NK-92 treated with Interleukin-12 subunit alpha and Interleukin-12 subunit beta, amount 100 ng/mL, for 24 hours (cell line): ENCODE measurements around the gene SYCP2L.
"Not testable (repeated sequence)": the region's sequence is repeated elsewhere in the genome, so short reads cannot be mapped to it uniquely, and the experiment has no call there.

ENCODE experiments used
- DNase-seq: peaks from one replicate; lab custom pipeline; 2025; lab: John Stamatoyannopoulos, UW

SYCP2L gene

DNA sequence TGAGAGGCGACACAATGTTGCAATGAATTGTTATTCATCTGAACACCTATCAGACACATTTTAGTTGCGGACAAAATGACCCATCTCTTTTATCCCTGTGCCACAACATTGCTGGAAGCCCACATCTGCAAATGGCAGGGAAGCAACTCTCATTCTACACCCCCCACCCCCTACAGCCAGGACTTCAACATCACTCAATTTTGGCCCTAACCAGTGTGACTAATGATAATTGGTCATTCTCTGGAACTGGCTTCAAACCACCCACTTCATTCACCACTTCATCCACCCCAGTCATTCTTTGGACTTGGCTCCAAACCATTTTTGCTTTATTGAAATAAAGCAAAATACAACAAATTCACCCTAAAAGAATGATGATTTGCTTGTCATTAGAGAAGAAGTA is 6.5 kb upstream of the SYCP2L start:
- DNase-seq: no peak

DNA sequence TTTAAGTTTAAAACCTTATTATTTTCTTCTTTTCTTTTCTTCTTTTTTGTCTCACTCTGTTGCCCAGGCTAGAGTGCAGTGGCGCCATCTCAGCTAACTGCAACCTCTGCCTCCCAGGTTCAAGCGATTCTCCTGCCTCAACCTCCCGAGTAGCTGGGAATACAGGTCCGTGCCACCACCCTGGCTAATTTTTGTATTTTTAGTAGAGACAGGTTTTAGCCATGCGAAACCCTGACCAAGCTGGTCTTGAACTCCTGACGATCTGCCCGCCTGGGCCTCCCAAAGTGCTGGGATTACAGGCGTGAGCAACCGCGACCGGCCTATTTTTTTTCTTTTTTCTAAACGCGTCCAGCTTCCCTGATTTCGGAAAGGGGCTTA is 4.6 kb upstream of the SYCP2L start:
- DNase-seq: not testable (repeated sequence)

DNA sequence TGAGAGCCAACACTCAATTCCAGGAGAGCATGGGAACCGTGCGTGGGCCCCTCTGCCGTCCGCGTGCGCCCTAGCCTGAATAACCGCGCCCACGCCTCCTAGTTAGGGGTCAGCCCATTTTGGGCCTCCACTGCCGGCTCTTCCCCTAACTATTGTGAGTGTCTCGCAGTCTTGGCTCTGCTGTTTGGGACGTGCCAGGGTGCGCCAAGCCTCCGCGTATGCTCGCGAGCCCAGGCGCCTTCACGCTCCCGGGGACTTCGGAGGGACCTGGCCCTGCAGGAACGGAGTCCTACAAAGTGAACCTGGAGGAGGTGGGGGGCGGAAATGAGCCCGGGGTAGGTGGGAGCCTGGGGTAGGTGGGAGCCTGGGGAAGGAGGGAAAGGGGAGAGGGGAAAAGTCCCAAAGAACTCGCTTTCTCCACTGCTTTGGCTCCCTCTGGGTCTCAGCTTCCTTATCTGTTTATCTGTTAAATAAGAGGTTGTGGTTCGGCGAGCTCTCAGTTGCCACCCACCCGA is 4.1 kb upstream of the SYCP2L start:
- no peak for DNase-seq

DNA sequence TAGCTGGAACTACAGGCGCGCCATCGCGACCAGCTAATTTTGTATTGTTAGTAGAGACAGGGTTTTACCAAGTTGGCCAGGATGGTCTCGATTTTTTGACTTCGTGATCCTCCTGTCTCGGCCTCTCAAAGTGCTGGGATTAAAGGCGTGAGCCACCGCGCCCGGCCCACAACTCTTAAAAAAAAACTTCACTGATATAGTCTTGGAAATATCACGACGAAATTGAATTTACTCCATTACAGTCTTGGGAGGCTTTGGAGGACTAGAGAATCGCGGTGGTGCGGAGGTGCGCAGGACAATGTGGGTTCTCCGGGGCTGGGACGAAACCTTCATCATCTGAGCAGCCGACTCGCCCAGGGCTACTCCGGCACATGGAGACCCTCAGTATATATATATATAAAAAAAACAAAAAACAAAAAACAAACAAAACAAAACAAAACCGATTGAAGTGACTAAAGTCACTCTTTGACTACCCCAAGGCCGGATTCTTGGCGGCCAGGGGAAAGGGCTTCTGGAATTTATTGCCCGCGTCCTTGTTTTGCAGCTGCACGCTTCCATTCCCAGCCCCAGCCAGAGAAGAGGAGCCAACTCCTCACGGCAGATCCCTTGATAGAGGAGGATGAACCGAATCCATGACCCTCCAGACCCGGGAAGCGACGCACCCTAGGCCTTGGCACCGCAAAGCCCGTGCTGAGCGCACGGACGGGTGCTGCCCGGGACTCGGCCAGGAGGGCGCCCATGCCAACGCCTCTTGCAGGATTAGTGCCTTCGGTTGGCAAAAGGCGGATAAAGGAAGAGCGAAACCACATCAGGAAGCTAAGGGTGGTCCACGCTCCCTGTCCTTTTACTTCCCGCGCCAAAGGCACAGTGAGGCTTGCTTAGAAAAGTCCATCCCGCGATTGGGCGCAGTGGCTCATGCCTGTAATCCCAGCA is 3.3 kb upstream of the SYCP2L start:
- DNase-seq: no peak

DNA sequence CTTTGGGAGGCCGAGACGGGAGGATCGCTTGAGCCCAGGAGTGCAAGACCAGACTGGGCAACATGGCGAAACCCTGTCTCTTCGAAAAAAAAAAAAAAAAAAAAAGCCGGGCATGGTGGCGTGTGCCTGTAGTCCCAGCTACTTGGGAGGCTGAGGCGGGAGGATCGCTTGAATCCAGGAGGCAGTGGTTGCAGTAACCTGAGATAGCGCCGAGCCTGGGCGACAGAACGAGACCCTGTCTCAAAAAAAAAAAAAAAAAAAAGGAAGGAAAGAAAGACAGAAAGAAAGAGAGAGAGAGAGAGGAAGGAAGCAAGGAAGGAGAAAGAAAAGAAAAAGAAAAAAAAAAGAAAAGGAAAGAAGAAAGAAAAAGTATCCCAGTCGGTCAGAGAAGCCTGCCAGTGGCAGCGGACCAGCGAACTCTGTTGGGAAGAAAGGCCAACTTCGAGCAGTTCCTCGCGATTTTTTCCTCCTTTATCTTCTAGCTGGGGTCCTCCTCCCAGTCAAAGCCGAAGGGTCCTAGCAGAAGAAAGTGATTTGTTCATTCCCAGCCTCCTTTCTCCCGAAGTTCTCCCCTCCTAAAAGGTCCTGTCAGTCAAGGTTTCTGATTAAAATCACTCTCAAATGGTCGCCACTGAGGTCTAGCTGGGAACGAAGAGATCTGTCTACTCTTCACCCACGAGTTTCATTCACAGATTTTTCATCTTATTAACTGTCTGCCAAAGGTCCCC is 2.4 kb upstream of the SYCP2L start:
- DNase-seq: no peak

DNA sequence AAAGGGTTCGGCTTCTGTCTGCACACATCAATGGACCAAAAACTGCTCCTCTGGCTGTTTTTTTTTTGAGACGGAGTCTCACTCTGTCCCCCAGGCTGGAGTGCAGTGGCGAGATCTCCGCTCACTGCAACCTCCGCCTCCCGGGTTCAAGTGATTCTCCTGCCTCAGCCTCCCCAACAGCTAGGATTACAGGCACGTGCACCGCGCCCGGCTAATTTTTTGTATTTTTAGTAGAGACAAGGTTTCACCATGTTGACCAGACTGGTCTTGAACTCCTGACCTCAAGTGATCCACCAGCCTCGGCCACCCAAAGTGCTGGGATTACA is 524 bp upstream of the SYCP2L start:
- not testable (repeated sequence) for DNase-seq

DNA sequence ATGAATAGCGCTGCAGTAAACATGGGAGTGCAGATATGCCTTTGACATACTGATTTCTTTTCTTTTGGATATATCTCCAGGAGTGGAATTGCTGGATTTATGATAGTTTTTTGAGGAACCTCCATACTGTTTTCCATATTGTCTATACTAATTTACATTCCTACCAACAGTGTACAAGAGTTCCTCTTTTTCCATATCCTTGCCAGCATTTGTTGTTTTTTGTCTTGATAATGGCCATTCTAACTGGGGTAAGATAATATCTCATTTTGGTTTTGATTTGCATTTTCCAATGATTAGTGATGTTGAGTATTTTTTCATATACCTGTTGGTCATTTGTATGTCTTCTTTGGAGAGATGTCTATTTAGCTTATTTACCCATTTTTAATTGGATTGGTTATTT is 3.3 kb downstream of the SYCP2L start:
- DNase-seq: no peak

DNA sequence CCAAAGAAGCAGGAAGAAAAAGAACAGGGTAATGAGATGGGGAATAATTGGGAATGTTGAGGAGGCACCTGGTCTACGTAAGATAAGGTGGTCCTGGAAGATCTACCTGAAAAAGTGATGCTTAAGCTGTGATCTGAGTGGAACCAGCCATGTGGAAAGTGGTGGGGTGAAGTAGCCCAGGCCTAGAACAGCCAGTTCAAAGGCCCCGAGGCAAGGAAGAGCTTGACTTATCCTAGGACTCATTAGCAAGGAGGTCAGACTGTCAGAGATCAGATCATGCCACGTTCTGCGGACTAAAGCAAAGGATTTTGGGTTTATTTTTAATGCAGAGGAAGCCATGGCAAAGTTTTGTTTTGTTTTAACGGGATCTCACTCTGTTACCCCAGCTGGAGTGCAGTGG is 5.1 kb downstream of the SYCP2L start:
- DNase-seq: no peak

DNA sequence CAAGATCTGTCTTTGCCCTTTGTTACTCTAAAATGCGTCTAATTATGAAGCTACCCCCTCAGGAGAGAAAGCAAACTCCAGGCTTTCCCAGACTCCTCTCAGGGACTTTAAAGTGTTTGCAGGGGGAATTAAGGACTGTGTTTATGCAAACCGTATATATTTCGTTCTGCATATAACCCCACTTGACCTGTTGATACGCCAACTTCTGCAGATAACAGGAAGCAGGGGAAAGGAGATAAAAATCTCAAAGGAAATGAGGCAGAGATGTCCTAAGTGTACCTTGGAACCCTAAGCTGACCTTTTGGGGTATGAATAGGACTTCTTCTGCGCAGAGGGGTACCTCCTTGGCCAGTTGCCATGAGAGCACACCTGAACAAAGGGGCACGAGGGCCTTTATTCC is 8.1 kb downstream of the SYCP2L start:
- DNase-seq: no peak

DNA sequence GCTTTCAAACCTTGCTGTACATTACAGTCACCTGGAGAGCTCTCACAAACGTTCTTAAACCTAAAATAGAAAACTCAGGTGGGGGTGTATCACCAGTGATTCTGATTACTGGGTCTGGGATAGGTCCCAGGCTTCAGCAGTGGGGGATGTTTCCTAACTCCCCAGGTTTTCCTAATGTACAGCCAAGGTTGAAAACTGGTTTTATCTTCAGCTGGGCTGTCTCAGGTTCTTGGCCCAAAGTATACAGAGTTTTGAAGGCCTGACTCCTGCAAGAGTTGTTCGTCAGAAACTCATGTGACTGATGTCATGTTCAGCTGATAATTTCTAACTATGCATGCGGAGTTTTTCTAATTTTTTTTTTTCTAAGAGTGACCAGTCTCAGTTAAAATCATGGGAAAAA is 9.8 kb downstream of the SYCP2L start:
- DNase-seq: no peak

DNA sequence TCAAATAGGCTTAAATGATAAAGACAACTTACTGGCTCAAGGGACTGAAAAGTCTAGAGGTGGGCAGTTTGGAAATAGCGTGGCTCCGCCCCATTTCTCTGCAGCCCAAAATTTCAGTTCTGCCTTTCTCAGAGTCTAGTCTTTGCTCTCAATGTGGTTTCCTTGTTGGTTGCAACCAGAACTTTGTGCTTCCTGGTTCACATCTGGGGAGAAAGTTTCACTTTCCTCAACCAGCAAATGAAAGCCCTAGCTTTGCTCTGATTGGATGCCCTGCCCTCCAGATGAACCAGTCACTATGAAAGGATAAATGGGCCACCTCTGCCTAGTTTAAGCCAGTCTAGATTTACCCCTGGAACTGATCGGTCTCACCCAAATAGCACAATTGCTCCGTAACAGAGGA is 14.9 kb downstream of the SYCP2L start:
- no peak for DNase-seq

DNA sequence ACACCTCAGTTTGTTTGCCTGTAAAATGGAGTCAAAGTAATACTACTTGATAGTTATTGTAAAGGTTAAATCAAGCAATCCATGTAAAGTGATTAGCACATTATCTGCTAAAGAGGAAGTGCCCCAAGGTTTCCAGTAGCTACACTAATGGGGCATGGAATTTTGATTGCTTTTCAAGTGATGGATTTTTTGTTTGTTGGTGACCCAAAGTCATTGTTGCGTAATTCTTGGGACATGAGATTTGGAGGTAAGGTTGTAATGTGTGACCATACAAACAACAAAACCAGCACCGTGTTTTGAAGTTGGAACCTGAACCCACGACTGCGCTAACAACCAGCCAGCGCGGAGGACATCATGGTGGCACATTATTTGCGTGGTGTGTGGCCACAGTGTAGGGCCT is 17.2 kb downstream of the SYCP2L start:
- no peak for DNase-seq

DNA sequence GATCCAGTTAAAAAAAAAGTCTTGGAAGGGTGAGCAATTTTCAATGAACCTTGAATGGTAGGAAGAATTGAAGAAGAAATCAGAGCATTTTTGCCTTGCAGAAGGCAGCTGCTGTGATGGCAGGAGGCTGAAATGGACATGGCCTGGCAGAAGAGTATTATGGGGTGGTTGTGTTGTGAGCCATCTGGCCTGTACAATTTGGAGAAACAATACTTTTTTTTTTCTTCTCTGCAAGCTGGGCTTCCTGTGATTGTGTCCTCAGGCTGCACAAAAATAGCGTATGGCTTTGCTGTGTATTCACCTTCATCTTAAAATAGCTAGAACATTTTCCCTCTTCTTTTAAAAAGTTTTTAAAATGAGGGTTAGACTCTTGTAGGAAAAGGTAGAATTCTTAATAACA is 21.4 kb downstream of the SYCP2L start:
- DNase-seq: no peak

DNA sequence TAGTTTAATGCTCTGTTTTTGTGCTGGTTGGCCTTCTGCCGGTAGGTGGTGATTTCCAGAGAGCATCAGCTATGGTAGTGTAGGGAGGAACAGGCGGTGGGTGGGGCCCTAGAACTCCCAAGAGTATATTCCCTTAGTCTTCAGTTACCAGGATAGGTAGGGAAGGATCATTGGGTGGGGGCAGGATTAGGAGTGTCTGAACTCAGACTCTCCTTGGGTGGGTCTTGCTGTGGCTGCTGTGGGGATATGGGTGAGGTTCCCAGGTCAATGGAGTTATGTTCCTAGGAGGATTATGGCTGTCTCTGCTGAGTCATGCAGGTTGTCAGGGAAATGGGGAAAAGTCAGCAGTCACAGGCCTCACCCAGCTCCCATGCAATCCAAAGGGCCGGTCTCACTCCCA is 32.7 kb downstream of the SYCP2L start:
- DNase-seq: not testable (repeated sequence)

DNA sequence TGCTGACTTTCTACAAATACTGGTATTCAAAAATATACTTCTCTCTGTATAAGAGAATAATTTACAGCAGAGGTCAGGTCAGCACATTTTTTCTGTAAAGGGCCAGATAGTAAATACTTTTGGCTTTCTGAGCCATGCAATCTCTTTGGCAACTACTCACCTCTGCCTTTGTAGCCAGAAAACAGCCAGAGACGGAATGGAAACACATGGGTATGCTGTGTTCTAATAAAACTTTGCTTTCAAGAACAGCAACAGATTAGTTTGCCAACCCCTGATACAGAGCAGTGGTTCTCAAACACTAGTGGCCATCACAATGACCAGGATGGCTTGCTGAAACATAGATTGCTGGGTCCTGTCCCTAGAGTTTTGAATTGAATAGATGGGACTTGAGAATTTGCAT is 46.3 kb downstream of the SYCP2L start:
- DNase-seq: no peak

DNA sequence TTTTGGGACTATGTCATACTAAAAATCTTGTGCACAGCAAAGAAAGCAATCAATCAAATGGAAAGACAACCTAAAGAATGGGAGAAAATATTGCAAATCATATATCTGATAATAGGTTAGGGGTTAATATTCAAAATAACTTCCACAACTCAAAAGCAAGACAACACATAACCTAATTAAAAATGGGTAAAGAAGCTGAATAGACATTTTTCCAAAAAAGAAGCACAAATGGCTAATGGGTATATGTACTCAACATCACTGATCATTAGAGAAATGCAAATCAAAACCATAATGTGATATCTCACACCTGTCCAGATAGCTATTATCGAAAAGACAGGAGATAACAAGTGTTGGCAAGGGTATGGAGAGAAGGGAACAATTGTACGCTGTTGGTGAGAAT is 53.0 kb downstream of the SYCP2L start:
- no peak for DNase-seq

DNA sequence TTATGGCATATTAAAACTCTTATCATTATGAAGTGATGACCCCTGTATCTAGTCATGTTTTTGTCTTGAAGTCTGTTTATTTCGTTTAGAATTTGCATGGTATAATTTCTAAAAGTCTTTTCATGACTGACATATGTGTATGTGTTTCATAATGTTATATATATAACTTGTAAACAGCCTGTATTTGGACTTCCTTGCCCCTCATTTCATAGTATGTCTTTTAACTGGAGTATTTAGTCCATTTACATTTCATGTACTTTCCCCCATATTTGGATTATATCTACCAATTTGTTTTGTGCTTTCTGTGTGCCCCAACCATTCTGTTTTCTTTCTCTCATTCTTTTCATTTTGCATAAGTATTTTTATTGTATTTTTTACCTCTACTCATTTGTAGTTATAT is 59.0 kb downstream of the SYCP2L start:
- DNase-seq: no peak

DNA sequence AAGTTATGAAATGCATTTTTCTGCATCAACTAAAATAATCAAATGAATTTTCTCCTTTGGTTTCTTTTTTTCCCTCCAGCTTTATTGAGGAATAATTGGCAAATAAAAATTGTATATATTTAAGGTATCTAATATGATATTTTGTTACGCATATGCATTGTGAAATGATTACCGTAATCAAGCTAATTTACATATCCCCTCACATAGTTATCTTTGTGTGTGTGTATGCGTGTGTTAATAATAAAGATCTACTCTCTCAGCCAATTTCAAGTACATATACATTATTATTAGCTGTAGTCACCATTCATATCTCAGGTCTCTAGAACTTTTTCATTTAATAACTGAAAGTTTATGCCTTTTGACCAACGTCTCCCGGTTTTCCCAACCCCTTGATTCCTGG is 61.1 kb downstream of the SYCP2L start:
- DNase-seq: no peak

DNA sequence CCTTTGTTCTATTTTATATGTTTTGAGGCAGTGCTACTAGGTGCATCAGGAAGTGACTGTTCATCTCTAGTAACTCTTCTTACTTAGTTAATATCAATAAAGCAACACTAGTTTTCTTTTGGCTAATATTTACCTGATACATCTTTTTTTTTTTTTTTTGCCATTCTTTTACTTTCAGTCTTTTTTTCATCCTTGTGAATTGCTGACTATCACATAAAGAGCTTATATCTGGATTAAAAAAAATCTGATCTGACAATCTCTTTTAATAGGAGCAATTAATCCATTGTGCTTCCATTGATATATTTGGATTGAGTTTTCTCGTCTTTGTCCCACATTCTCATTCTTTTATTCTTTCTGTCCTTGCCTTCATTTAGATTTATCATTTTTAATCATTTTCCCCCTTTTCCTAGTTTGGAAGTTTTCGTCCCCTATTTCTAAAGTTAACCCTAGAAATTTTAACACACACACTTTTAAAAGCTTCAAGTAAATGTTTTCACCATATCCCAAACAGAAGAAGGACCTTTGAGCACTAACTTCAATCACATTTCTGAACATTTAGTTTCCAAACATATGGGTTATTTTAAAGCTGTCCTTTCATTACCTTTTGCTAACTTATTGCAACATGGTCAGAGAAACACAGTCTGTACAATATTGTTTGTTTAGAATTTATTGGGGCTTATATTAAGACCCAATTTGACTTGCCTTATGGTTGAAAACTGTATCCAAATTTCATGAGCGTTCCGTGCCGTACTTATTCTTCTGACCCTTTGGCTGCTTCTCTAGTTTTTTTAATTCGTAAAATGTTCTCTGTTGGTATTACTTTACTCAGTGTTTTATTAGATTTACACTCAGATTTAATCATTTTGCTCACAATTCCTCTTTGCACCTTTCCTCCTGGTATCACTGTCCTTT is 63.0 kb downstream of the SYCP2L start:
- no peak for DNase-seq

DNA sequence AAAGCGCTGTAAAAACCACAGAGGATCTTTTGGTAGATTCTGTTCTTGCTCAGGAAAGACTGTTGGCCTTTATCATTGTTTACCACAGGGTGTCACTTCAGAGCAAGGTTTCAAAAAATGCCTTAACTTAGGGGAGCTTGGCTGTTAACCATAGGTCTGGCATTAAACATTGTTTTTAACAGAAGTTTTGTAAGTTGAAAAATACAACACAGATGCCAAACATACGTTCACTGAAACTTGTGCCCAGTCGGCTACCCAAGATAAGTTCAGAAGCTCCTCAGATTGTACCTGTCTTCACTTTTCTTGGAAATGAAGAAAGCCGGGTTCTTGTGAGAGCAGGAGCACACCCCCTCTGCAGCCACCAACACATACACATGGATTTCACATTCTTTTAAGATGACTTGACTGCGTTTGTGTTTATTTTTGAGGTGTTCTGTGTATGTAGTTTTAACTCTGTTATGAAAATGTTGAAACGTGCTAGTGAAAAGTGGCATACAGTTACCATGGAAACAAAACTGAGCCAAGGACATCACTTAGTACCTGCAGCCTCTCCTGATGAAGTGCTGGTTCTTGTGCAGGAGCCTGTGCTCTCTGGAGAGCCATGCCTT is 64.9 kb downstream of the SYCP2L start:
- no peak for DNase-seq

DNA sequence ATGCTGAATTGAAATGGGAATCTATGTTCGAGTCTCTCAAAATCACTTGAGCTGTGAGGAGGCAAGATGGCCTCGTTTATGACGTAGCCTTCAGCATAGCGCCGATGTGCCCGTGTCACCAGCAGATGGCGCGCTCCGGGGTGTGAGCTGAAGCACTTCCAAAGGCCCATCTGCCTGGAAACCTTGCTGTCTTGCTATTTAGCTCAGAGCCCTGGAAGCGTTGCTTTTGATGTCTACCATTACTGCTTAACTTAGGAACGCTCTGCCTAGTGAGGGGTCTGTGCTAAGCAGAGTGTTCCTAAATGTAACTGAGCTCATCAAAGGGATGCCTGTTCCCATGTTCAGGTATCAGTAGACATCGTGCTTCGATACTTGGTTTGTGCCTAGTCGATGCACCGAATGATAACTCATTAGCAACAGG is 67.7 kb downstream of the SYCP2L start:
- peak; percentile 47 for DNase-seq

DNA sequence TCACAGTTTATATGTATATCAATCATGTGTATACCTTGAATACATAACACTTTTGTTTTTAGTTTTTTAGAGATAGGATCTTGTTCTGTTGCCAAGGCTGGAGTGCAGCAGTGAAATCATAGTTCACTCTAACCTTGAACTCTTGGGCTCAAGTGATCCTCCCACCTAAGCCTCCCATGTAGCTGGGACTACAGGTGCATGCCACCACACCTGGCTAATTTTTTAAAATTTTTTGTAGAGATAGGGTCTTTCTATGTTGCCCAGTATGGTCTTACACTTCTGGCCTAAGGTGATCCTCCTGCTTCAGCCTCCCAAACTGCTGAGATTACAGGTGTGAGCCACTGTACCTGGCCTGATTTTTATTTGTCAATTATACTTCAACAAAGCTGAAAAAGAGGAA is 69.9 kb downstream of the SYCP2L start:
- DNase-seq: no peak
